ENCODE results near the gene SLC14A1. TPM values are rescaled to one million over a fixed set of nuclear protein-coding genes. Genes with fewer than 3 reads are reported as not detected.

The SLC14A1 gene
- polyA plus RNA-seq, 1 donor (not counting 4 experiments of a cell fraction or from before 2014, with no cell fraction given): not detected

DNA sequence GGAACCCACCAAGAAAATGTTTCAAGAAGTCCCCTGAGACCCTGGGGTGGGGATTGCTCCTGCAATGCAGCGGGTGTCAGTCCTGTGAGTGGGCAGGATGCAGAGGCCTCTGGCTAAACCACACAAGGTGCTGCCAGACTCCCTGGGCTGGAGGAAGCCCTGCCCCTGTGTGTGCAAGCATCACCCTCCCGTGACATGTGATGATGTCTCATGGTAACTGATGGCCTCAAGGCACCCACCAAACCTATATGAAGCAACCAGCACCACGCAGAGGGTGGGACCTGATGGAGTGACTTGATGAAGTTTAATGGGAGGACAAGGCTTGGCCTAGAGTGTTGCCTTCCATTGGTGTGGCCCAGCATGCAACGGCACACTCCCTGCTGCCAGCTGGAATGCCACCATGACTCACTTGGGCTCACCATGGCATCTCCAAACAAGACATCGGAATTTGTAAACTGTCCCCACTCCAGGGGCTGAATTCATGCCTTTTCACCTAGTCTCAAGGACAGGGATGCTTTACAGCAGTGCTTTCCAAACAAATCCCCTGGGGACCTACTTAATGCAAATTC is 8.7 kb upstream of the SLC14A1 start:
- Histone ChIP-seq H3K4me3 (ENCODE audit: control insufficient read depth in 2 of 3, extremely low read depth in 1 of 3, insufficient read depth in 2 of 3, low read depth in 1 of 3, low read length in 3 of 3) (no peak overlapping the region), H3K9me3 (ENCODE audit: control insufficient read depth, low read depth, low read length) (no peaks in the 10 kb centered on the region), H3K9ac (ENCODE audit: control insufficient read depth, extremely low read depth, insufficient read depth, low read length) (no peak overlapping the region), H3K27me3 (ENCODE audit: control insufficient read depth, extremely low read depth, insufficient read depth, low read length) (no peaks in the 10 kb centered on the region), H3K4me1 (ENCODE audit: control insufficient read depth, extremely low read depth, insufficient read depth, low read length) (no peaks in the 10 kb centered on the region), H2AFZ (ENCODE audit: control insufficient read depth, low read length) (no peak overlapping the region), H3K27ac (ENCODE audit: control insufficient read depth, insufficient read depth, low read length) (no peak overlapping the region), H3K4me2 (ENCODE audit: control insufficient read depth, extremely low read depth, insufficient read depth, low read depth, low read length) (no peak overlapping the region), H3K36me3 (ENCODE audit: control insufficient read depth in 2 of 2, extremely low read depth in 1 of 2, insufficient read depth in 2 of 2, low read length in 2 of 2) (no peaks in the 10 kb centered on the region), H3K9me1 (ENCODE audit: control insufficient read depth, extremely low read depth, insufficient read depth, low read length) (no peaks in the 10 kb centered on the region), H4K20me1 (ENCODE audit: control insufficient read depth, extremely low read depth, insufficient read depth, low read length) (no peaks in the 10 kb centered on the region), H3K79me2 (ENCODE audit: control insufficient read depth, insufficient read depth, low read length) (no peaks in the 10 kb centered on the region)
- dilution Hi-C loops (cut with MboI; ENCODE audit: extremely low pct_ligation_motif_present, low sequenced_read_pairs): no loop called here
- DNase-seq (ENCODE audit: low read depth, low spot score): no peak
- TF ChIP-seq CTCF (optimal IDR thresholded peaks at IDR 0.05 in 1 of 3, IDR thresholded peaks at IDR 0.05 in 1 of 3, conservative IDR thresholded peaks at IDR 0.05 in 1 of 3; ENCODE audit: extremely low read depth in 1 of 3, insufficient read depth in 2 of 3, low read length in 3 of 3) (no peak), EZH2 (IDR thresholded peaks at IDR 0.05; ENCODE audit: low read length) (no peak)
- FAIRE-seq: no peak

- Histone ChIP-seq H3K9me3 (ENCODE audit: control insufficient read depth, low read depth, low read length) (no peaks in the 10 kb centered on the region), H3K27me3 (ENCODE audit: control insufficient read depth, extremely low read depth, insufficient read depth, low read length) (no peaks in the 10 kb centered on the region), H3K4me3 (ENCODE audit: control insufficient read depth in 2 of 3, extremely low read depth in 1 of 3, insufficient read depth in 2 of 3, low read depth in 1 of 3, low read length in 3 of 3) (no peak overlapping the region), H3K4me1 (ENCODE audit: control insufficient read depth, extremely low read depth, insufficient read depth, low read length) (no peaks in the 10 kb centered on the region), H3K27ac (ENCODE audit: control insufficient read depth, insufficient read depth, low read length) (no peak overlapping the region), H3K9me1 (ENCODE audit: control insufficient read depth, extremely low read depth, insufficient read depth, low read length) (no peaks in the 10 kb centered on the region), H4K20me1 (ENCODE audit: control insufficient read depth, extremely low read depth, insufficient read depth, low read length) (no peaks in the 10 kb centered on the region), H3K4me2 (ENCODE audit: control insufficient read depth, extremely low read depth, insufficient read depth, low read depth, low read length) (no peak overlapping the region), H2AFZ (ENCODE audit: control insufficient read depth, low read length) (no peak overlapping the region), H3K36me3 (ENCODE audit: control insufficient read depth in 2 of 2, extremely low read depth in 1 of 2, insufficient read depth in 2 of 2, low read length in 2 of 2) (no peaks in the 10 kb centered on the region), H3K79me2 (ENCODE audit: control insufficient read depth, insufficient read depth, low read length) (no peaks in the 10 kb centered on the region), H3K9ac (ENCODE audit: control insufficient read depth, extremely low read depth, insufficient read depth, low read length) (no peak overlapping the region)
- TF ChIP-seq EZH2 (IDR thresholded peaks at IDR 0.05; ENCODE audit: low read length) (no peak), CTCF (optimal IDR thresholded peaks at IDR 0.05 in 1 of 3, IDR thresholded peaks at IDR 0.05 in 1 of 3, conservative IDR thresholded peaks at IDR 0.05 in 1 of 3; ENCODE audit: extremely low read depth in 1 of 3, insufficient read depth in 2 of 3, low read length in 3 of 3) (no peak)
- no peak for DNase-seq (ENCODE audit: low read depth, low spot score)
- FAIRE-seq: no peak
- dilution Hi-C loops (cut with MboI; ENCODE audit: extremely low pct_ligation_motif_present, low sequenced_read_pairs): no loop called here
Observed at GRCh38 chr18:45719106-45719505, 4.9 kb upstream of the SLC14A1 start.
